ENCODE data around the gene CMSS1.

CMSS1 gene

DNA sequence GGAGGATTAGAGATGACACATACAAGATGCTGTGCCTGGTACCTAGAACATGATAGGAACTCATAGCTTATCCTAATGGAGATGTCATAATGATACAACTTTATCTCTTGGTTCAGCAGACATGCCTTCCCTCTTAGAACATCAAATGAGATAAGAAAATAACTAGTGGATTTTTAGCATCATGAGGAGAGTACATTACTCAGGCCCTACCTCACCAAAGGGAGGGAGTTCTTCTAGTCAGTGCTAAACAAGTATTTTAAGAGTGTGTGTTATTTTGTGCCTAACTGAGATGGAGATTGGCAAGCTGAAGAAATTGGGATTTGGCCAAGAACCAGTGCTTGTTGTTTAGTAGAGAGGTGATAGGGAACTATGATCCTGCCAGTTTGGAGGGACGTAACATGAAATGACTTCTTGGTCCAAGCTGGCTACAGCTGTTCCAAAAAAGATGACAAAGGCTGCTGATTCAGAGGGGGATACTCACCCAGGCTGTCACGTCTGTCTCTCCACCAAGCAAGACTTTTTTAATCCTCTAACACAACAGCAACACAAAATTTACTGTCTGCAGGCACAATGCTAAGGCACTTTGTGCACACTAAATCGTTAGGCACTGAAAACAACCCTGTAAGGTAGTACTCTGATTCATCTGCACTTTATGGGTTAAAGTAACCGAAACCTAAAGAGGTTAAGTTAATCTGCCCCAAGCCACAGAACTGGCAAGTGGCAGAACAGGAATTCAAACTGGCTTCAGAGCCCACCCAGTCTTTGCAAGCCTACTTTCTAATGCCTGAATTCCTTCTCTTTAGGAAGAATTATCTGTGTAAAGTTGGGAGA, 126.5 kb downstream of the CMSS1 start:
- no peak for DNase-seq

DNA sequence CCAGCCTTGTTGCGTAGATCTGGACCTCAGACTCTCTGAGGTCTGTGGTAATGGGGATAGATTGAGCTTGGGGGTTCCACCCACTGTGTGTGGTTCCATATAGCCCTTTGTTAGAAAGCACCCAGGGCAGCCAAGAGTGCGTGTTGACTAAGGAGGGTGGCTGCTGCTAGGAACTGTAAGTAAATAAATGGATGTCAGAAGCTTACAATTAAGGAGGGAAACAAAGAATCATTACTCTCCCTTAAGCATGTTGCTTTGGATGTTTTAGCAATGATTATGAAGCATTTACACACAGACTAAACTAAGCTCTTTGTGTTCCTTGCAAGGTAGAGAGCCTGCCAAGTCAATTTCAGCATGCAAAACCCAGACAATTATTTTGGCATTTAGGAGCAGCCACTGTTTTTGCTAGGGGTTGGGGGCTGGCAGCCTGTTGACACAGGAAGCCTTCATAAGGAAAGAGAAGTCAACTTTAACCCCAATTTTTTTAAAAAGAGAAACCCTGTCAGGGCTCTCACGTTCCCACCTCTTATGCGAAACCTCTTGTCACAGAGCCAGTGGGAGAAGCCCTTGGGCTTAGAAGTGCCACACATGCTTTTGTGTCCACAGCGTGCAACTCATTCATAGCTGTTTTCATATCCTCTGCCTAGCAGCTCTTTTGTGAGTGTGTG, 127.8 kb downstream of the CMSS1 start:
- DNase-seq: no peak

DNA sequence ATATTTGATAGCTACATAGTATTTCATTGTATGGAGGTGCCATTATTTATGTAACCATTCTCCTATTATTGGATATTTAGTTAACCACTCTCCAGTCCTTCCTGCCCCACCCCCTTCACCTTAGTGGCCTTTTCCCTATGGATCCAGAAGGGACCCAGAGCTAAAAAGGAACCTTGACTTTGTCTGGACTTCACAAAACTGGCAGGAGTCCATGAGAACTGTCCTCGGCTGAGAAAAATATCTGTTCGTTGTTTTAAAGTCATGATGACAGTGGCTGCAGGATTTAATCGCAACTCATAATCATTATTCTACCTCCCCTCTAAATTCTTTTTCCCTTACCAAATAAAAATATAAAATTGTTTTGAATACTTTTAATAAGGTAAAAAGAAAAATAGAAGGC, 129.7 kb downstream of the CMSS1 start:
- DNase-seq: no peak

DNA sequence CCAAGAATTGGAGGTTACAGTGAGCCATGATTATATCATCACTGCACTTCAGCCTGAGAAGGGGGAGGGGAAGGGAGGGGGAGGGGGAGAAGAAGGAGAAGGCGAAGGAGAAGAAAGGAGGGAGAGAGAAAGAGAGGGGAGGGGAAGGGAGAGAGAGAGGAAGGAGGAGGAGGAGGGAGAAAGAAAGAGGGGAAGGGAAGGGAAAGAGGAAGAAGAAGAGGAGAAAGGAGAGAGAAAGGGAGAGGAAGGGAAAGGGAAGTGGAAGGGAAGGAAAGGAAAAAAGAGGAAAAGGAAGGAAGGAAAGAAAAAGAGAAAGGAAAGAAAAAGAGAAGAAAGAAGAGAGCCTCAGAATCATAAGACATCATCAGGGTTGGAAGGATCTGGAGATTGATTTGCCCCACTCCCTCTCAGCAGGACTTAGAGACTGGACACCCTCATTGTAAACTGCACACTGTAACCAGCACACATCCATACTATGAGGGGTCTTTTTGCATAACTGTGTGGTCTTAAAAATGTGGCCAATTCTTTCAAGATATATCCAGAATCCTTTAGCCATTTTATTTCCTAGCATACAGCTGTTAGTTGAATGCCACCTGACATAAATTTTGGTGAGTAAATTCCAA, 130.9 kb downstream of the CMSS1 start:
- no peak for DNase-seq

DNA sequence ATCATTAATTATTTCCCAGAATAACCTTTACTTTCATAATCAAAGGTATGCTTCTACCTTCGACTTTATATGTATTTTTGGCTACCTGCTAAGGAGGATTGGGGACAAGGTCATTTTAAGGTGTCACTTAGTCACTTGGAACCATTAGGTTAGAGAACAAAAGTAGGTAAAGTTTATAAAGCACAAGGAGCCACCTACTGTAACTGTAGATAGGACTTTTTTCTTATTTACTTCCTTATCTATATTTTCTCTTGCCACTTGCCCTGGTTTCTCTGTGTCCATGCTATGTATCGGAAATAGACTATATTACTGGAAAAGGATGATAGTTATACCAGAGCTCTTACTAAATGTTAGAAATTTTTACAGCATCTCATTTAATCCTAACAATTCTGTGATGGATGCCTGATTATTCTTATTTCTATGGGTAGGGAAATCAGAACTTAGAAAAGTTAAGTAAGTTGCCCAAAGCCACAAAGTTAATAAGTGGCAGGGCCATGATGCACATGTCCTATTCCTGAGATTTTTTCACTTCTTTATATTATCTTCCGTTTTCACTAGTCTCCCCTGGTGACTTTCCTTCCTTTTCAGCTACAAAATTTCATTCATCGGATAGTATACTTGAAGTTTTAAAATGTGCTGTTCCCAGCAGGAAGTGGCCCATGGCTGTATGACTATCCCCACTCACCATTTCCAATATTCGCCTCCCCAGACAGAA, 132.5 kb downstream of the CMSS1 start:
- no peak for DNase-seq

DNA sequence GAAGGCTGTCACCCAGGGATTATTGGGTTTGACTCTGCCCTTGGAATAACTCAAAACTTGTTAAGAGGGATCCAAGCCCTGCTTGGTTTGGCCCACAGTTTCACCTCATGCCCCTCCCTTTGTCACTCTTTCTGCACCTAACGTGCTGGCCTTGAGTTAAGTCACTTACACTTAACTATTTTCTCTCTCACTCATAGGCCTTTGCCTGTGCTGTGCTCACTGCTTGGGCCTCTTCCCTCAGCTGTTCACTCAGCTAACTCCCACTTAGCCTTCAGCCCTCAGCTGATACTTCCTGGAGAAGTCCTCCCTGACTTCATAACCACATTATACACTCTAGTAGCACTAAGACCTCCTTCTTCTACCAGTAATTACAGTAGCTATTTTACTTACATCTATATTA, 133.3 kb downstream of the CMSS1 start:
- no peak for DNase-seq

DNA sequence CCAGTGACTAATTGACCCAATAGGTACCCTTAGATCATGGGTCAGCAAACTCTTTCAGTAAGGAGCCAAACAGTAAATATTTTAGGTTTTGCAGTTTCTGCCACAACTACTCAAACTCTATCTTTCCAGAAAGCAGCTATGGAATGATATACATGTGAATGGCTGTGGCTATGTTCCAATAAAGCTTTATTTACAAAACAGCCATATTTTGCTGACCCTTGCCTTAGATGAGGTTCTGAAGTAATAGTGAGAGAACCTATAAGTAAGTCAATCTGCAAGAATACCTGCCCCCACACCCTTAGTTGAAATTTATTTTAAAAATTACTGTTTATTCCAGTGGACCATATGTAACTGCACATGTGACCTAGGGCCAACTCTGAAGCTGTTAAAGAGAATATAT, 134.0 kb downstream of the CMSS1 start:
- DNase-seq: no peak

DNA sequence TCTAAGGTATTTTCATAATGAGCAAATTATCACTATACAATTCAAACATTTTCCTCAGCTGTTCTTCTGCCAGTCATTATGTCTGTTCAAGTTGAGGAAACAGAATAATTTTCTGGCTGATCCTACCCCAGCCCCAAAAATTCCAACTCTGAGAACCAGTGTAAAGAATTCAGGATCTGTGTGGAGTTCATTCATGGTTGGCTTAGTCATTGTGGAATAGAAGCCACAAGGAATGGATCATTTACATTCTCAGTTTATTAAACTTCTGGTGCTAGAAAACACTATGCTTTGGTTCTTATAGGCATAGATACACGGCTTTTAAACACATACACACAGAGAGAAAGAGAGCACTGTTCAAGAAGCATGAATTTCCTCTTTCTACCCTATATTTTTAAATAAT, 134.6 kb downstream of the CMSS1 start:
- DNase-seq: peak in 1 of 2 experiments; percentile 44

DNA sequence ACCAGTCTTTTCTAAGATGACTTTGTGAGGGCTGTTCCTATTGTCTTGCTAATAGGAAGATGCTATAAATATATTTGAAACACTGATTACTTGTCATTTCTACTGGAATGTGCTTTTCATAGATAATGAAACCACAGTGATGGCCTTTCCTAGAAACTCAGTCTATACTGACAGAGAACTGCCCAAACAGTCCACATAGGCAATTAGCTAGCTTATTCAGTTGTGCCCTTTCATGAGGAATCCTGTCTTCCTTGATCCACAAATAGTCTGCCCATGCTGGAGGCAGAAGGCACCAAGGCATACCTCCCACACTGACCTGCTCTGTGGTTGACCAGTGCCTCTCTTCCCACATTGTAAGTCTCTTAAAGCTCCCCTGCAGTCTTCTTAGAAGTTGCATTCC, 135.9 kb downstream of the CMSS1 start:
- DNase-seq: no peak

DNA sequence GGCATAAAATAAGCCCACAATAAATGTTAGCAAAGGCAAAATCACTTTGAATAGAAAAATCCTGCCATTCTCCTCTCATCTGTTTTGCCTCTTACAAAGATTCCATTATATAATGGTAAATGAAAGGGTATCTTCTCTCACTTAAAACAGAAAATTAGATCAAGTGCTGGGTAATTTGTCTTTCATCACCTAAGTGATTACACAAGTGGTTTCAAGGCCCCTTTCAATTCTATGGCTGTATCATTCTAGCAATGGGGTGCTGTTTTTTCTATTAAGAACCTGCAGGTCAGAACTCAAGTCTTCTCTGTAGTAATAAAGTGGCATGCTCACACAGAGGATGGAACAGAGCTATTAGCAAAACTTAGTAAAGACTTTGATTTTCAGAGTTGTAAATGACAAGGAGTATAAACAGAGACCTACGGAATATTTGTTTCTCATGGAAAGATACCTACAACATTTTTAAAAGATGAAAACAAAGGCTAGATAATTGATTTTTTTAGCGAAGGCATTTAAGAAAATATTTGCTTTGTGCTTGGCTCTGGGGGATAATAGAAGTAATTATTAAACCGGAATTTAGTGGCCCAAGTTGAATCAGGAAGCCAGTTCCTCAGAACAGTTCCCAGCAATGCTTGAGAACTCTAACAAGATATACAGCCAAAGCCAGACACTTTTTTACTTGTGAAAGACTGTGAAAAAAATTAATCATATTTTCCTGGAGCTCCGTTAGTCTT, 137.4 kb downstream of the CMSS1 start:
- no peak for DNase-seq

DNA sequence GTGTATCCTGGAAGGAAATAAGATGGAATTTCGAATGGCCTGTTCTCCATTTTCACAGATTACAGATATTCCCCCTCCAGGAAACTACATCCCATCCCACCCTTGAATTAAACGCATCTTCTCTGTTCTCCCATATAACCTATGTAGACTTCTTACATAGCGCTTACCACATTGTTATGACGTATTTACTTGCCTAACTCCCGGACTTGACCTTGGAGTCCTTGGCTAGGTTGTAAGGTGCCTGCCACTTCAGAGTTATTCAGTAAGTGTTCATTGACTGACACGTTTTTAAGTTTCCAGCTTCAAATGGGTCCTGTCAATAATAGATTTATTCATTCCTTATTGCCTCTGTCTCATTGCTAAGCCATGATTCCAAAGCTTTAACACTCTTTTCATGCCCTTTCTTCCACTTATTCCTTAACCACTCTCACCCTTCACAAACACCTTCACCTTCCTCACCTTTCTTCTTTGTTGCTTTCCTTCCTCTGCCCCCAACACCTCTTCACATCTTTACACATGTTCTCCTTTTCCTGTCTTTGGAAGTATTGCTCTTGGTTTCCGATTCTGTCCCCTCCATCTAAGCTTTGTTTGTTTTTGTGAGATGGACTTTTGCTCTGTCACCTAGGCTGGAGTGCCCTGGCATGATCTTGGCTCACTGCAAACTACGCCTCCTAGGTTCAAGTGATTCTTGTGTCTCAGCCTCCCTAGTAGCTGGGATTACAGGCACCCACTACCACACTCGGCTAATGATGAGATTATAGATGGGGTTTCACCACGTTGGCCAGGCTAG, 138.3 kb downstream of the CMSS1 start:
- no peak for DNase-seq

DNA sequence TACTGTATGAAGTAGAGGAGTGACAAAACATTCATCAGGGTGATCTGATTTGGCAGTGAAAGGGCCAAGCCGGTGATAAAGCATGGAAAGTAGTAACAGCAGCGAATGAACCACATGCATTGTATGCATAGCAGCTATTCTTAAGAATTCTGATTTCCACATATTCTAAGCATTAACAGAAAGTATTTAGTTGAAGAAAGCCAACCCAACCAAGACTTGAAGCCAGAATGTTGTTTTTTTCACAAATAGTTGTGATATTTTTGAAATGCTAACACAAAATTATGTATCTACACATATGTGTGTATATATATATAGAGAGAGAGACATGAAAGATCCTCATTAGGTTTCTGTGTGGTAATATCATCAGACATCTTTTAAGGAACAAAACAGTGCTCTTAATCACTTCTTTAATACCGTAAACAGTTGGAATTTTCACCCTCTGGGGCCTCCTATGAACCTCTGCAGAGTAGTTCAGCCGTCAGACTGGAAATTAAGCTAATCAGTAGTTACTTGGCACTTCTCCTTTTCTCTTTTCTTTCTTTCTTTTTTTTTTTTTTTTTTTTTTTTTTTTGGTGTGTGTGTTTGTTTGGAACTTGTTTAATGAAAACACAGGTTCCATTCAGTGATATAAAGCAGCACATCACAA, 139.6 kb downstream of the CMSS1 start:
- DNase-seq: no peak

DNA sequence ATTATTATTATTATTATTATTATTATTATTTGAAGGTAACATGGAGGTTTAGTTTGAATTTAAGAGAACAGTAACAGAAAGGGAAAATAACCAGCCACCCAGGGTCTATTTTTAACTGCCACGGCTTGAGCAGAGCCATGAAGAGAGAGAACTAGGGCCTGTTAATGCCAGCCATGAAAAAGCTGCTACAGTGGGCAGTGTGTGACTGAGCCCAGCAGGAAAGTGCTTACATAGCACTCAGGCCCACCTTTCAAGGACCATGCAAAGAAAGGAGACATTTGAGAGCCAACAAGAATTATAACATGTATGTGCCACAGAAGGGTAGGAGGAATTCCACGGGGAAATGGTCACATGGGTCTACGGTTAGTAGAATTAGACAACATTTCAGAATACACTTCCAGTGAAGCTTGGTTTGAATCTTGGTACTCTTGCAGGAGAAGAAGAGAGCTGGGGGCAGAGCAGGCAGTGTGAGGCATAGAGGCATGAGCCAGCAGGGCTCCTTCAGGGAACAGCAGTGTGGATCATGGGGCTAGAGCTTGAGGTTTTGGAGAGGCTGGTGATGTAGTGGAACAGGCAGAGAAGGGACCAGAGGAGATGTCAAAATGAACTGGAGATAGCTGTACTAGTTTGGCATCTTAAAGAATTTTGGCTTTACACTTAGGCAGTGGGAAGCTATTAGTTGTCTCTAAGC, 140.7 kb downstream of the CMSS1 start:
- DNase-seq: no peak

DNA sequence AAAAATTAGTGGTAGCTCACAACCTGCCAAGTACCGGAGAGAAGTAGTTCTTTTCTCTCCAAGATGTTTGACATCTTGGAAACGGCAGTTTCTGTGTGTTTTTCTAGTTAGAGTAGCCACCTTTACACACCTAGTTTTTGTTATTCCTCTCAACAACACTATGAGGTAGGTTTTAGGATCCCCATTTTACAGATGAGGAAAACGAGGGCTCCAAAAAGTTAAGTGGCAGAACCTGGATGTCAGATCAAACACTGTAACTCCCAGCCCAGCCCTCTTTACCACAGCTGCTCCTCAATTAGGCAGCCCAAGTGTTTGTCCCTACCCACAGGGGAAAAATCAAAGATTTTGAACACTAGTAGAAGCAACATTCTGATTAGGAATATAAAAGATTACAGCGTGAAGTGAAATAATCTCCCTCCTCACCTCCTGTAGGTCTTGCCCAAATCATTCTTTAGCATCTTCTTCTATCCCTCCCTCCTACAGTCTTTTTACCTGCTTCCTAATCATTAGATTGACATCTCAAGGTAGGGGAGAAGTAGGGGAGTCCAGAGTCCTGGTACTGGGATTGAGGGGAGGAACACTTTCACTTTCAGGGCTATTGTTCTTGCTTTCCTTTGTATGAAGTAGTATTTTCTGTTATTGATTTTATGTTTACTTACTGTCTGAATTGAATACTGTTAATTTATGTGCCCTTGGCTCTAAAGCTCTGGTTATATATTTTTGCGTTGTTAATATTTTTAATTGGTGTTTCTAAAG, 142.6 kb downstream of the CMSS1 start:
- no peak for DNase-seq

DNA sequence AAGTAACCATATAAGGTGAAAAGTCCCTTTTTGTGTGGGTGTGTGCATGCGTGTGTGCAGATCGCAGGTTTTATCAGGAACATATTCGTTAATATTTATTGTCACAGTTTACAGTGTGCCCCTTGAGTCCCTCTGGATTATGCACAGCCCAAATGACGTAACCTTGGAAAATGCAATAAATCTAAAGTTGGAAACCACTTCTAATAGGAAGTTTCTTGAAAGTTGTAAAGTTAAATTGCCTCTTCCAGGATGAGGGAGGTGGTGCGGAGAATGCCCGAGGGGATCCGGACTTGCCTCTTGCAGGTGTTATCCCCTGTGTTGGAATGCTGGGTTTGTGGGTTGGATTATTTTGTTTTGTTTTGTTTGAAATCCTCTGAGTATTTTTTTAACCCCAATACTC, 143.3 kb downstream of the CMSS1 start:
- no peak for DNase-seq

DNA sequence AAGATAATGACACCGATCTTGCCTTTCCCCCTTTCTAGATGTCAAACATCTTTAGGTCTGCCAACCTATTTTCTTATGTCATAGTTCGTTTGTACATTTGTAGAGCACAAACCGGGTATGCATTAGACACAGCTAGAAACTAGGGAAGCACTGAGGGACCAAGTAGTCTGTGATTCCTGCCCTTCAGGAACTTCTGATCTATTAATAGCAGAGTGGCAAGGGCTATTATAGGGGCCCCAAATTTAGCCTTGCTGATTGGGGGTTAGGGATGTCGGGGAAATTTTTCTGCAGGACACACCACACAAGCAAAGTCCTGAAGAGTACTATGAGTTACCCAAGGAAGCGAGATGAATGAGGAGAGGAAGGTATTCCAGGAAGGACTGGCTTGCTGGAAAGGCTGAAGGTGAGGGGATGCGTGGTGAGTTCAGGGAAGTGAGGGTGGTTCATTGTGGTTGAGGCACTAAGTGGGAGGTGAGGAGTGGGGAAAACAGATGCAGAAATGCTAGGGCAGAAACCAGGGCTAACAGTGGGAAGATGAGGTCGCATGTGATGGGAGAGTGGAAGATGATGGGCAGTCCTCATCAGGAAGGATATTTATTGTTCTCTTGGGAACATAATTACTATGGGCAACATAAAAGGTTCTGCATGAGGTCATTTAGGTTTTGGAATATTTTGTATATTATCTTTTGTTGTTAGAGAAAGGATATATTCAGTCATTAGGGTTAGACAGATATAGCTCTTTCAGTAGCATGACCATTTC, 144.3 kb downstream of the CMSS1 start:
- no peak for DNase-seq

DNA sequence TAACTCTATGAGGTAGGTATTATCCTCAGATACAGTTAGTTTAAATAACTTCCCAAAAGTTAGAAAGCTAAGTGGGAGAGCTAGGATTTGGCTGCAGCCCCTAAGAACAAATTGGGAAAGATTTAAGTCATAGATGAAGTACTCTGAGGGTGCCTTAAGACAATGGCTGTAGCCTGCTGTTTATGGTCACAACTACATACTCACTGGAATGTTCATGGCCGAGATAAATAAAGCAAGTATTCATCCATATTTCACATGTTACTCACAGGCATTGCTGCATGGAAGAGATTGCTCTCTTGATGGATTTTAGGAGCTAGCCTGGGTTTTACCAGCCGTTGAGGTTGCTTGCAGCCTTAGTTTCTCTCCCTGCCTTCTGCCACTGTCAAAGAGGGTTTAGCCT, 145.0 kb downstream of the CMSS1 start:
- DNase-seq: no peak

DNA sequence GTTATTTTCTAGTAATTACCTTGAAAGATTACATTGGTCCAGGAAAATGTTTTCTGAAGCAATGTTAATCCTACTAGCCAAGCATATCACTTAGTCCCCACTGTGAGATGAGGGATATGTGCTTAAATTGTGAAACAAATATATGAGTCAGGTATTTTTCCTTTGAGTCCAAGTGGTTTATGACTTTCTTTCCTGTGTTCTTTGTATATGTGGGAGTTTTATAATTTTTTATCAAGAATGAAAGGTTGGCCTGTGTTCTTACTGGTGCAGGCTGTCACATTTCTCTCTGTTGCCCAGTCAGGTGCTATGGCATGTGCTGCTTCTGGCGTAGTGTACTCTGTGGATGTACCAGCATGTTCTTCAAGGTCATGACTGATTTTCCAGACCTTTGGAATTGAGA, 147.4 kb downstream of the CMSS1 start:
- no peak for DNase-seq

Measured in SW 1271 (cell line).